ENCODE measurements around the gene TUBB2A. TPM values are rescaled to one million over a fixed set of nuclear protein-coding genes. Genes with fewer than 3 reads are reported as not detected.

Gene TUBB2A
- total RNA-seq, 1 donor from 2014 or later = 15.4 TPM

- DNase-seq (no peak), ATAC-seq (no peak)
- no peaks in the 10 kb centered on the region for H3K4me1 ChIP-seq
- H3K27me3 ChIP-seq = no peaks in the 10 kb centered on the region
- no peak for TF ChIP-seq CTCF (IDR thresholded peaks at IDR 0.05)
- no peak overlapping the region for H3K27ac ChIP-seq
- H3K4me3 ChIP-seq = no peak overlapping the region
- H3K9me3 ChIP-seq = no peaks in the 10 kb centered on the region
- H3K36me3 ChIP-seq = peaks cover 6% of the 10 kb centered on the region
- intact Hi-C loops (cut with DNase I) = no loop called here
These were observed 4.7 kb downstream of the TUBB2A start for GRCh38 chr6:3152689-3153088.

GRCh38 chr6:3151691-3152090 is 5.7 kb downstream of the TUBB2A start:
- no peak for ATAC-seq
- intact Hi-C loops (cut with DNase I) = no loop called here
- H3K36me3 ChIP-seq = peaks cover 6% of the 10 kb centered on the region

GRCh38 chr6:3147914-3148757 is 9.2 kb downstream of the TUBB2A start:
- no peak for TF ChIP-seq CTCF (IDR thresholded peaks at IDR 0.05)
- intact Hi-C loops (cut with DNase I) = no loop called here
- Histone ChIP-seq H3K9me3 (no peaks in the 10 kb centered on the region), H3K27me3 (no peaks in the 10 kb centered on the region), H3K4me1 (no peaks in the 10 kb centered on the region), H3K4me3 (no peak overlapping the region), H3K36me3 (no peaks in the 10 kb centered on the region), H3K27ac (no peak overlapping the region)
- DNase-seq (no peak), ATAC-seq (no peak)

More at GRCh38 chr6:3151691-3152090, 5.7 kb downstream of the TUBB2A start:
- Histone ChIP-seq H3K9me3 (no peaks in the 10 kb centered on the region), H3K27ac (no peak overlapping the region), H3K4me3 (no peak overlapping the region), H3K27me3 (no peaks in the 10 kb centered on the region), H3K4me1 (no peaks in the 10 kb centered on the region)
- no peak for TF ChIP-seq CTCF (IDR thresholded peaks at IDR 0.05)
- no peak for DNase-seq

GRCh38 chr6:3144571-3144970 is 12.8 kb downstream of the TUBB2A start:
- no peak overlapping the region for H3K4me3 ChIP-seq
- intact Hi-C loops (cut with DNase I) = no loop called here
- peaks cover 4% of the 10 kb centered on the region for H3K4me1 ChIP-seq
- H3K27ac ChIP-seq = no peak overlapping the region
- H3K9me3 ChIP-seq = no peaks in the 10 kb centered on the region
- ATAC-seq = no peak
- no peaks in the 10 kb centered on the region for H3K27me3 ChIP-seq
- H3K36me3 ChIP-seq = no peaks in the 10 kb centered on the region
- TF ChIP-seq CTCF (IDR thresholded peaks at IDR 0.05) = no peak
- no peak for DNase-seq

GRCh38 chr6:3143158-3143557 is 14.2 kb downstream of the TUBB2A start:
- ATAC-seq = no peak
- Histone ChIP-seq H3K4me3 (no peak overlapping the region), H3K4me1 (peaks cover 9% of the 10 kb centered on the region), H3K27me3 (no peaks in the 10 kb centered on the region), H3K36me3 (no peaks in the 10 kb centered on the region), H3K9me3 (no peaks in the 10 kb centered on the region), H3K27ac (no peak overlapping the region)
- TF ChIP-seq CTCF (IDR thresholded peaks at IDR 0.05) = no peak
- no peak for DNase-seq
- intact Hi-C loops (cut with DNase I) = no loop called here

All from upper lobe of right lung (tissue), 1 donor.